Stimulated activated CD4-positive, alpha-beta T cell treated with anti-CD3 and anti-CD28 coated beads, Interleukin-1b, Interleukin-23, amount 100 ng/mL, for 24 hours (primary cell): ENCODE data around the gene DLGAP1.
"Not testable (repeated sequence)": the region's sequence is repeated elsewhere in the genome, so short reads cannot be mapped to it uniquely, and the experiment has no call there.

ENCODE experiments used
- DNase-seq, 4 experiments: peaks; one replicate each; pipeline ENCODE4 v3.0.0-alpha.2; 2020; ENCODE audit warnings: low read depth in 4 of 4, low spot score in 1 of 4

The DLGAP1 gene

DNA sequence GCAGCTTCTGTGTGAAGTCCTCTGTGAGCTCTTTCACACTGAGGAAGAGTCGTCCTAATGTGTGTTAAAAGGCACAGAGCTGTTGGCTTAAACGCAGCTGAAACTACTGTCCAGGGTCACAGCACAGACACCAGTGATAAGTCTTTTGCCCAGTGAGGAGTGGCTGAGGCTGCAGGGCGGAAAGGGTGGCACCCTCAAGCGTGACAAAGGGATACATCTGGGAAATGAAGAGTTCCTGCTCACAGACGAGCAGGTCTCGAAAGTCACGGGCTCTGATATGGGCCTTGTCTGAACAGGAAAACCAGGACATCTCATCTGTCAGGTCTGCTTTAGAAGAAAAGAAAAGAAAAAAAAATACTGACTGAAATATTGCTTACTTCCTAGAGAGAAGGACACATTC lies 968.6 kb downstream of the DLGAP1 start:
- DNase-seq, result no peak

DNA sequence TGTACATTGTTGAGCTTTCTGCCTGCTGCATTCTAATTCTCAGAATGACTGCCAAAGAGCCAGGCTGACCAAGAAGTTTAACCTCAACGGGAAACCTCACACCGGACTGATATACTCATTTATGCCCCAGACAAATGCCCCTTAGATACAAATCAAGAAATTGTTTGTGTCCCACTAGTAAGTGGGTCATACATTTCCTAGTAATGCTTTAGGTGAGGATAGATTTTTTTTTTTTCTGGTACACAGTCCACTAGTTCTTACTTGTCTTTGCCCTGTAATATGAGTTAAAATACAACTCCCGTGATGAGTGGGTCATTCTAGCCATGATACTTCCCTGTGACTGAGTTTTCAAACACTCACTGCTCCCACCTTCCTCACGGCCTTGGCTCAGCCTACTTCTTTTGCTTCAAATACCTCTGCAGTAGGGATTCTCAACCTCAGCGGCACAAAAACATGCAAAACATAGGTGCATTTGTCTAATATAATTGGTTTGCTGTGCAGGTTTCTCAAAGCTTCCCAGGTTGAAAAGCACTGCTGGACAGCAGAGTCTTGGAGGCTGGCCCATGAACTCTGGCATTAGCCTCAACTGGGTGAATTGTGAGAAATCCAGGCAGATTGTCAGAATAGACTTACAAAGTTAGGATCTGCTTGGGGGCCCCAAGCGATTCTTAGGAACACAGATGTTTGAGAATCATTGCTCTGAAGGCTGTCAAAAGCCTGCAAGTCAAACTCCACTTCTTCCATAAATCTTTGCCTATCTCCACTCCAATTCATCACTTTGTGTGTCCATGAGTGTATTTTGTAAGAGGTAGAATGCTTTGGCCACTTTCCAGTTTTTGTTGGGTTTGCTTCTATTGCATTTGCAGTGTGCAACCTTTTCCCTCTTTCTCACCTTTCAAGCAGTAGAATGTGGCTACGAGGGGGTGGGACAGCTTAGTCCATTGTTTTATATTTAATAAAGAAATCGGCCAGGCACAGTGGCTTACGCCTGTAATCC lies 969.7 kb downstream of the DLGAP1 start:
- no peak for DNase-seq

DNA sequence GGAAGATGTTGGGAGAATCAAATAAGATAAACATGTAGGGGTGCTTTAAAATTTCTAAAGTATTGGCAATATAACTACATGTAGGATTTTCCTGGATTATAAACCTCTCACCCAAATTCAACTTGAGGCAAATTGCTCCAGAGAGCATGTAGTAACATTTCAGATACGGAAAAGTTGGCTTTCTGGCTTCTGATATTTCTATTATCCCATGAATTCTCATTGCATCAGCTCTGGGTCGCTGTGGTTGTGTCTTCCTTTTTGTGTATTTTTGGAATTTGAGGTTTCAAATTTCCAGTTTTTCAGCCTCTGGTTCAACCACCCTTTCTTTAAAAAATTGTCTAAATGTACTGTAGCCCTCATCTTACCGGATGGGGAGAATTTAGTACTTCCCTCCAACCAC lies 972.8 kb downstream of the DLGAP1 start:
- DNase-seq, result no peak

DNA sequence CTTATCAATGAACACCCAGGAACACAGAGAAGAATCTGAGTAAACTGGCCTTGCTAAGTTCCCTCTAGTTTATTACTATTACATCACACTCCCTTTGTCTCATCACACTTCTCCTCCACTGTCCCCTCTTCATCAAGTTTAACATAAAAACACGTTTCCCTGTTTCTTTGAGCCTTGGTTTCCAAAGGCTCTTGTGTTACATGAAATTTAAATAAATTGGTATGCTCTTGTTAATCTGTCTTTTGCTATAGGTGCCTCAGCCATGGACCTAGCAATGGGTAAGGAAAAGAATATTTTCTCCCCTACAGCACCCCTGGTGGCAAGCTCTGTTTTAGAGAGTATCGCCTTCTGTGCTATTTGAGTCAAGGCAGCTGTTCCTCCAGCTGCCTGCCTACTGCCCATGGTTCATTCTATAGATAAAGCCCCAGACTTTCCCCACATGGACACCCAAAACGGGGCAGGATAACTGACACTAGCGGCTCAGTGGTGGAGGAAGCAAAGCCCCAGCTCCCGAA lies 973.4 kb downstream of the DLGAP1 start:
- no peak for DNase-seq

DNA sequence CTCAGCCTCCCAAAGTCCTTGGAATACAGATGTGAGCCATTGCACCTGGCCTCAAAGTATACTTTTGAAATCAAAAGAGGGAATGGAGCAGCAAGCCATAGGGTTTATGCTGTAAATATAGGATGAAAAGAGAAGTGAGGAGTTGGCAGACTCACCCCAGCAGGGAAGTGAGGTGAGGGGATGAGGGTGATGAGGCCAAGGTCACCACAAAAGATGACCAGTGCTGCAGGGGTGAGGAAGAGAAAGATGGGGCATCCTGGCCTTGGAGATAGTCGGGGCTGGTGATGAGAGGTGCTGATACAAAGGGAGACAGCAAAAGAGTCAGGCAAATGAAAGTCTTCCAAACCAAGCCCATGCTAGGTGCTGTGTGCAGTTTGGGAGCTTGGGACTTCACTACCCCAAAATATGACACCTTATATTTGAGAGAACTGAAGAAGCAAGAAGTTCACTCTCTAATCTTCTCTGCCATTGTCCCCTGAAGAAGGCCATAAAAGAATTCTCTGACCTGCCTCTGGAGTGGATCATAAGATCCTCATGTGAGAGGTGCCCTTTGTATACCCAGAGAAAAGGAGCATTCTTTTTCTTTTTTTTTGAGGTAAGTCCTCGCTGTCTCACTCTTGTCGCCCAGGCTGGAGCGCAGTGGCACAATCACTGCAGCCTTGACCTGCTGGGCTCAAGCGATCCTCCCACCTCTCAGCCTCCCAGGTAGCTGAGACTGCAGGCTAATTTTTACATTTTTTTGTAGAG lies 974.1 kb downstream of the DLGAP1 start:
- DNase-seq, result no peak

DNA sequence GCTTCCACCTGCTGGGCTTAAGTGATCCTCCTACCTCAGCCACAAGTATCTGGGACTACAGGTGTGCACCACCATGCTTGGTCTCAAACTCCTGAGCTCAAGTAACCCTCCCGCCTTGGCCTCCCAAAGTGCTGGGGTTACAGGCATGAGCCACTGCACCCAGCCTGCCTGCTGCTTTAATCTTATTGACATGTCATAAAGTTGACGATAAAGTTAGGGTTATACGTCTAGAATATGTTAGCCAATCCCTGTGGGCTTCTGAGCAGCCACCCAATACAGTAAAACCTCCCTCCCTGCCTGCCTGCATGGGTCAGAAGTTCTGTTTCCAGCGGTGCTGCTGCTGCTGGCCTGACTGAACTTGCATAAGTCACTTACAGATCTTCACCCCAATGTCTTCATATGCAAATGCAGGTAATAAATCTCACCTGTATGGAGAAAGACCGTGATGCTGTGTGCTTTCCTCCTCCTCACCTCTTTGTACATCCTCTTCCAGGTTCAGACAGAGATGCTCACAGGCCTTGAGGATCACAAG lies 975.1 kb downstream of the DLGAP1 start:
- no peak for DNase-seq

DNA sequence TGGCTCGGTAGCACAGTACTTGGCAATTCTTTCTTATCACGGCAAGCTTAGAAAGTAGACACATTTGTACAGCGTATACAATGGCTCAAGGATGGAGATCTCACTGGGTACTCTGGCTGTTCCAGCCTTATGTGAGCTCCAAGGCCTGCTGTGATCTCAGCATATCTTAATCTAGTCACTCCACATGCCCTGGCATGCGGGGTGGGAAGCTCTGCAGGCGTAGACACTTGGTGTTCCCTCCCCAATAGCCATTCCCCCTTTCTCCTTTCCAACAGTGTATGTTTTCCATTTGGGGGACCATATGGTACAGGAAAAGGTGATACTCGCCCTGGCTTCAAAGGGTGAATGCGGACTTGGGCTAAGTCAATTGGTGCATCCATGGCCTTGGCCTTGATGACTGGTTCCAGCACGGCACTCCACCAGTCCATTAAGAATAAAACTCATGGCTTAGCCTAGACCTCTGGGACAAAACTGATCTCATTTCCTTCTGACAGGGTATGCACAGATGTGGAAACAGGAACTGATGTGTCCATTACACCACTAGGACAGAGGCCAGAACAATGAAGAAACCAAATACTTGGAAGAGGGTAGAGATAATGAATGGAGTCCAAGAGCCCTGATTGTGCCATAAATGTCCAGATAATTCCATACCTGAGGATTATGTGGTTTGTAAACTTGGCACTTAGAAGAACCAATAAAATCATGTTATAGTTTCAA lies 976.7 kb downstream of the DLGAP1 start:
- no peak for DNase-seq

DNA sequence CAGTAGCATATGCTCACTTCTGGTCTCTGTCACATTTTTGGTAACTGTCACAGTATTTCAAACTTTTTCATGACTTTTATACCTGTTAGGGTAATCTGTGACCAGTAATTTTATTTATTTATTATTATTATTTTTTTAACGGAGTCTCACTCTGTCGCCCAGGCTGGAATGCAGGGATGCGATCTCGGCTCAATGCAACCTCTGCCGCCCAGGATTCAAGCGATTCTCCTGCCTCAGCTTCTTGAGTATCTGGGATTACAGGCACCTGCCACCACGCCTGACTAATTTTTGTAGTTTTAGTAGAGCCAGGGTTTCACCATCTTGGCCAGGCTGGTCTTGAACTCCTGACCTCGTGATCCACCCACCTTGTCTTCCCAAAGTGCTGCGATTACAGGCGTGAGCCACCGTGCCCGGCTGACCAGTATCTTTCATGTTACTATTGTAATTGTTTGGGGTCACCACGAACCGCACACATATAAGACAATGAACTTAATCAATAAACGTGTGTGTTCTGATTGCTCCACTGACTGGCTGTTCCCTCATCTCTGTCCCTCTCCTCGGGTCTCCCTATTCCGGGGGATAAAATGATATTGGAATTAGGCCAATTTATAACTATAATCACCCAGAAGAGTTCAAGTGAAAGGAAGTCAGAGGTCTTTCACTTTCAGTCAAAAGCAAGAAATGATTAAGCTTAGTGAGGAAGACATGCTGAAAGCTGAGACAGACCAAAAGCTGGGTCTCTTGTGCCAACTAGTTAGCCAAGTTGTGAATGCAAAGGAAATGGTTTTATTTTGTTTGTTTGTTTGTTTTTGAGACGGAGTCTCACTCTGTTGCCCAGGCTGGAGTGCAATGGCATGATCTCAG lies 982.2 kb downstream of the DLGAP1 start:
- DNase-seq, result no peak

DNA sequence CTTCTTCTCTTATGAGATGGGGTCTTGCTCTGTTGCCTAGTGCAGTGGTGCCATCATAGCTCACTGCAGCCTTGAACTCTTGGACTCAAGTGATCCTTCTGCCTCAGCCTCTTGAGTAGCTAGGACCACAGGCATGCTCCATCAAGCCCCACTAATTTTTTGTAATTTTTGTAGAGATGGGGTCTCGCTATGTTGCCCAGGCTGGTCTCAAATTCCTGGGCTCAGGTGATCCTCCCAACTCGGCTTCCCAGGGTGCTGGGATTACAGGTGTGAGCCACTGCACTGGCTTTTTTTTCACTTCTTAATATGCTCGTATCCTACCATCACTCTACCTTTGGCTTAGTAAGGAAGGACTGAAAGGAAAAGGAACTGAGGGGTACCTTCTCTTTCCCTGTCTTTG lies 983.0 kb downstream of the DLGAP1 start:
- not testable (repeated sequence) for DNase-seq

DNA sequence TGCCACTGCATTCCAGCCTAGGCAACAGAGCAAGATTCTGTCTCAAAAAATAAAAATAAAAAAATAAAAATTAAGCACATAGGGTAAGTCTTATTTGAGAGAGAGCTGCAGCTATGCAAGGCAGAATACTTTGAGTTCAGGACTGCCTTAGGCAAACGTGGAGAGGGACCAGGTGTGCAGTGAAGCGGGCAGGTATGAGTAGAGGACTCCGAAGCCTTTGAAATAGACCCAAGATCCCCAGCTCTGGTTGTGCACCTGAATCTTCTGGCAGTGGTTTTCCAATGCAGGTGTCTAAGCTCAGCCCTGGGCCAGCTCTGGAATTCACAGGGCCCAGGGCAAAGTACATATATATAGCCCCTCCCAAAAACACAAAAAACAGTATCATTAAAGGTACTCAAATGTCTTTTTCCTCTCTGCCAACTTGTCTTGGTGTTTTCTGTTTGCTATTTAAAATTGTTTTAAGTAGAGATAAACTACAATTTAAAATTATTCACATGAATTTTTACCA lies 983.9 kb downstream of the DLGAP1 start:
- no peak for DNase-seq

DNA sequence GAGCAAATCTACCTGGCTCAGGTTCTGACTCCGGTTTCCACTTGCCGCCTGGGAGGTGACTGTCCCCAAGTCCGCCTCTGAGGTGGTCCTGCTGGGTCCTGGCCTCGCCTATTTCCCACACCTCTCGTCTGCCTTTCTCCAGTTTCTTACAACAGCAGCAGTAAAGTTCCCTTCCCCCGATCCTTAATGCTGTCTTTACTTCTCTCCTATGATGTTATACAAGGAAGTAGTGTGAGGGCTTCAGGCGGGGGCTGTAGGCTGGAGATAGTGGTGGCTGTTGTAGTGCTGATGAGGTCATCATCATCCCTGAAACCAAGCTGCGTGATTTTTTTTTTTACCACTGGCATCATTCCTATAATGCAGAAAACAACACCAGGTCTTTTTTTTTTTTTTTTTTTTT lies 986.3 kb downstream of the DLGAP1 start:
- DNase-seq, result no peak

DNA sequence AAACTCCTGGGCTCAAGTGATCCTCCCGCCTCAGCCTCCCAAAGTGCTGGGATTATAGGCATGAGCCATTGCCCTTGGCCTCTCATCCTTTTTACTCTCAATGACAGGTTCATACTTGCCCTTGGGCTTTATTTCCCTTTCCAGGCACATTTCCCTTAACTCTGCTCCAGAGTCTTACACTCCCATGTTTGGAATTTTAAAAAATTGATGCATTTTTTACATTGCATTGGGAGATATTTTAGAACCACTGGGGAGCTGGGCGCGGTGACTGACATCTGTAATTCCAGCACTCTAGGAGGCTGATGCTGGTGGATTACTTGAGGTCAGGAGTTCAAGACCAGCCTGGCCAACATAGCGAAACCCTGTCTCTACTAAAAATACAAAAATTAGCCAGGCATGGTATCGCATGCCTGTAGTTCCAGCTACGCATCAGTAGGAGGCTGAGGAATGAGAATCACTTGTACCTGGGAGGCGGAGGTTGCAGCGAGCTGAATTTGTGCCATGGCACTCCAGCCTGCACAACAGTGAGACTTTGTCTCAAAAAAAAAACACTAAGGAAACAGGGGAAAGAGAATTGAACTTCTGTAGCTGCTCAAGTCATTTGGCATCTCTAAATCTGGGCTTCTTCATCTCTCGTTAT lies 986.9 kb downstream of the DLGAP1 start:
- no peak for DNase-seq

DNA sequence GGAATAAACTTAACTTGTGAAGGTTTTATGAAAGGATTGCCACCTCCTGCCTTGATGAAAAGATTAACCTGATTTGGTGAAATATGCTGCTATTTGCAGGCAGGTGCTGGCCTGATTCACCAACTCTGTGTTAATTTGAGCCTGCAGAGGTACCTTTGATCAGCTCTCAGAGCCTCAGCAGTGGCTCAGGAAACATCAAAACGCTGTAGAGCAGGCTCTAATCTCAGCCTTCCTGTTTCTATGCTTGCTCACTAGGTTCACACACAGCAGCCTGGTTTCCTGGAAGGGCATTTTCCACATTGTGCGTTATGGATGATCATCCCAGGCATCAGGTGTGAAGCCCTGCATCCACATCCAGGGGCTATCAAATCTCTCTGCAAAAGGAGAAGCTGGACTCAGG lies 988.2 kb downstream of the DLGAP1 start:
- no peak for DNase-seq

DNA sequence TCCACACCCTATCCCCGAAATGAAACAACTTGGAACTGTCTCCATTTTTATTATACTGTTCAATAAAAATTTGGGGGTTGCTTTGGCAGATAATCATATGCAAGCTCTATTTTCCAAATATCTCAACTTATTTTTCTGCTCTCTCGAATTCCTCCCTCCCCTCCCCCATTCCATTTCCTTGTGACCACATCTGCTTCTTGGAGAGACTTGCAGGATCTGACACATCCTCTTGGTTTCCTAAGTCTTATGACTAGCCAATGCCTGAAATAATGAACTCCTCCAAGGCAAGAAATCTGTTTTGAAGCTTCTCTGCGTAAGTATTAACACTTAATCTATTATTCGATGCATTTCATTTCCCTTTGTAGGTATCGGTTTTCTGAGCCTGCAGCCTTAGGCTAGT lies 989.1 kb downstream of the DLGAP1 start:
- no peak for DNase-seq

DNA sequence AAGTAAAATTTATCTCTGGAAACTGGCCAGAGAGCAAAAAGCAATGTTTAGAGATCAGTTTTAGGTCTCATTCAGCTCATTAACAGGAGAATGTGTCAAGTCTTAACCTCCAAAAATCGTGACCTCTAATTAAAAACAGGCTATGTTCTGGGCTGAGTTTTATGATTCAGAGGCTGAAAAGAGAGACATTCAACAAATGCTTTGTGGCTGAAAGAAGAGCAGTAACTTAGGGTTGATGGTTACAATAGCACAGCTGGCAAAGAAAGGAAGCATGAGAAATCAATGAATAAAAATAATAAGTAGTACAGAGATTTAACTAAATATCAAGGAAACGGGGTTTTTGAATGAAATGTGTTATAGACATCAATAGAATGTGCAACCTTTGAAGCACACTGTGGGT lies 992.1 kb downstream of the DLGAP1 start:
- no peak for DNase-seq

DNA sequence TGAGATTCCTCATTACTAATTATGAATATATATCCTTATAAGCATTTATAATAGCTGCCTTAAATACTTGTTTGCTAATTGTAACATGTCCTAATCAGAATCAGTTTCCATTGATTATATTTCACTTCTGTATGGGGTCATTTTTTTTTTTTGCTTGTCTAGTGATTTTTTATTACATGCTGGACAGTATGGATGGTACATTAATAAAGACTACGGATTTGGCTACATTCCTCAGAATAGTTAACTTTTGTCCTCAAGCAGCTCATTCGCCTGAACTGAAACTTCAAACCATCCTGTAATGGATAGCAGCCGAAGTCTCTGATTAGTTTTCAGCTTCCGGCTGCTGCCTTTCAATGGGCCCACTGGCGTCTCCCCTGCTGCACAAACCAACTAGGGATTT lies 993.4 kb downstream of the DLGAP1 start:
- DNase-seq, result no peak

DNA sequence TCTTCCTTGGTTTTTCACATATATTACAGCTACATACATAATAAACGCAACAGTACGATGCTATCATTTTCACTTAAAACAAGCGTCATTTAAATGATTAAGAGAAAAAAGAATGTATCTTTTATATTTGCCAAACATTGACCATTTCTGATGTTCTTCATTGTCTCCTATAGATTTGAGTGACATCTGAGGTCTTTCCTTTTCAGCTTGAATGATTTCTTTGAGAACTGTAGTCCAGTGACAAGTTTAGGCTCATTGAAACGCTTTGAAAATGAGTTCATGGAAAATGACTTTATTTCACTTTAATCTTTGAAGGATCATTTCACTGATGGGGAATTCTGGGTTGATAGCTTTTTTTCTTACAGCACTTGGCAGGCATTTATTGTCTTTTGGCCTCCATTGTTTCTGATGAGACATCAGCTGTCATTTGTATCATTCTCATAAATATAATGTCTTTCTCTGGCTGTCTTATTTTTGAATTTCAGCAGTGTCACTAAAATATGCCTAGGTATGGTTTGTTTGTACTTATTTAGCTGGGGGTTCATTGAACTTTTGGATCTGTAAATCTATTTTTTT lies 994.2 kb downstream of the DLGAP1 start:
- no peak for DNase-seq

DNA sequence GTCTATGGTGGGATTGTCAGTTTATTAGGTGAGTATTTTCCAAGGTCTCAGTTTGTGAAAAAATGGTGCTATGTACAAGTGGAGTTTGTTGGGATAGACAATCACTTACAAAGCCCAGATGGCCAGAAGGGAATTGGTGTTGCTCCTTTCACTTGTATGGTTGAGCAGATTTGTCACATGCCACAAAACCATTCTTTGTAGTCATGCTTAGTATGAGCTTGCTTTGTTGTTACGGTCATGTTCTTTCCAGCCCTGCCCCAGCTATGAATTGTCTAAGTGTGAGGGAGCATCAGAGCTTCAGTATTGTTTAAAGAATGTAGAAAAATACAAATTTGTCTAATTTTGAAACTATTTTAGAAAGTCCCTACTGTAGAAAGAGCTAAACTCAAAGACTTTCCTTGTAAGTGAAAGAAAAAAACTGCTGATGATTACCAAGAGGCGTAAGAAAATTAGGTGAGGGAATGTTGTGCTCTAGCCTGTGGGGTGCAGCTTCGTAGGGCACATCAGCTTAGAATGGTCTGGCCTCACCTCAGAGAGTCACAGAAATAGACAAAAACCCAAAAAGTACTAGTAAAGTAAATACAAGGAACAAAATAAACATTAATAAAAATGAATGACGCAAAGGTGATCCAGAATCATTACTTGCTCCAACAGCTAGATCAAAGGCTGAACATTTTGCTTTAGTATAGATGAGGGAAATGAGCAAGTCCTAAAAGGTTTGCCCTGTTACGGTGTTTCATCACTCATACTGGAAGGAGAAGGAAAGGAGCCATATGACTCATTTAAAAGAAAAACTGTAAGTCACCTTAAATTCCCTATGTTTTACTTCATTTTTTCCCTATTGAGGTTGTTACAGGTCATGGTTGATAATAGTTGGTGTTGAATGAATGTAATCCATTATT lies 995.9 kb downstream of the DLGAP1 start:
- DNase-seq, result no peak
